H9 (cell line): Measurements from ENCODE around the gene NEUROD4. TPM values are rescaled to one million over a fixed set of nuclear protein-coding genes. Genes with fewer than 3 reads are reported as not detected.

Source experiments
- DNase-seq: peaks from one replicate; pipeline ENCODE4 v3.0.0-alpha.2; 2017
- H2AFZ ChIP-seq: one replicate; pipeline ENCODE4 v1.6.1; 2013; ENCODE audit warnings: mild to moderate bottlenecking, low read length, control low read depth, moderate library complexity
- H2AK5ac ChIP-seq: 2 replicates; pipeline ENCODE4 v1.6.1; 2013; ENCODE audit warnings: low read length, control low read depth, mixed read lengths; ENCODE audit not compliant: insufficient read length
- H2BK120ac ChIP-seq: one replicate; pipeline ENCODE4 v1.6.1; 2013; ENCODE audit warnings: low read depth, mild to moderate bottlenecking, low read length, control low read depth, inconsistent platforms; ENCODE audit not compliant: poor library complexity, severe bottlenecking
- H2BK12ac ChIP-seq: 2 replicates; pipeline ENCODE4 v1.6.1; 2013; ENCODE audit warnings: low read length, control low read depth, mixed read lengths, low read depth; ENCODE audit not compliant: insufficient read length
- H2BK15ac ChIP-seq: 2 replicates; pipeline ENCODE4 v1.6.1; 2013; ENCODE audit warnings: low read depth, low read length, control low read depth
- H2BK20ac ChIP-seq: one replicate; pipeline ENCODE4 v1.6.1; 2013; ENCODE audit warnings: low read depth, mild to moderate bottlenecking, low read length, control low read depth, inconsistent platforms; ENCODE audit not compliant: poor library complexity, severe bottlenecking
- H2BK5ac ChIP-seq: 2 replicates; pipeline ENCODE4 v1.6.1; 2013; ENCODE audit warnings: low read length, control low read depth, mixed read lengths; ENCODE audit not compliant: insufficient read length
- H3K14ac ChIP-seq: 2 replicates; pipeline ENCODE4 v1.6.1; 2013; ENCODE audit warnings: low read length, control low read depth; ENCODE audit not compliant: insufficient read depth
- H3K18ac ChIP-seq: 2 replicates; pipeline ENCODE4 v1.6.1; 2013; ENCODE audit warnings: low read depth, mild to moderate bottlenecking, mixed read lengths, low read length, control low read depth; ENCODE audit not compliant: insufficient read length
- H3K23ac ChIP-seq: 2 replicates; pipeline ENCODE4 v1.6.1; 2013; ENCODE audit warnings: low read length, control low read depth, mixed read lengths, low read depth; ENCODE audit not compliant: insufficient read length
- H3K23me2 ChIP-seq: 2 replicates; pipeline ENCODE4 v1.6.1; 2013; ENCODE audit warnings: low read depth, mild to moderate bottlenecking, mixed read lengths, low read length, control low read depth; ENCODE audit not compliant: insufficient read length, poor library complexity, severe bottlenecking
- H3K27ac ChIP-seq: 2 replicates; pipeline ENCODE4 v1.5.1; 2013; ENCODE audit warnings: low read length, control low read depth, mixed read lengths, low read depth; ENCODE audit not compliant: insufficient read length
- H3K27me3 ChIP-seq: 2 replicates; pipeline ENCODE4 v1.6.1; 2013; ENCODE audit warnings: low read length, control low read depth, inconsistent platforms; ENCODE audit not compliant: insufficient read depth
- H3K4ac ChIP-seq: 2 replicates; pipeline ENCODE4 v1.6.1; 2013; ENCODE audit warnings: low read depth, mild to moderate bottlenecking, control low read depth, inconsistent platforms, low read length, moderate library complexity
- H3K4me1 ChIP-seq: 2 replicates; pipeline ENCODE4 v1.6.1; 2013; ENCODE audit warnings: low read length, control low read depth, inconsistent platforms; ENCODE audit not compliant: insufficient read depth
- H3K4me2 ChIP-seq: 2 replicates; pipeline ENCODE4 v1.6.1; 2013; ENCODE audit warnings: low read length, control low read depth, mixed read lengths; ENCODE audit not compliant: insufficient read length, insufficient read depth
- H3K56ac ChIP-seq: 2 replicates; pipeline ENCODE4 v1.6.1; 2013; ENCODE audit warnings: low read depth, mild to moderate bottlenecking, mixed read lengths, low read length, control low read depth; ENCODE audit not compliant: insufficient read length
- H3K79me1 ChIP-seq: 2 replicates; pipeline ENCODE4 v1.6.1; 2013; ENCODE audit warnings: low read depth, mild to moderate bottlenecking, moderate library complexity, low read length, control low read depth, inconsistent platforms; ENCODE audit not compliant: insufficient read depth, poor library complexity, severe bottlenecking
- H3K79me2 ChIP-seq: 2 replicates; pipeline ENCODE4 v1.6.1; 2013; ENCODE audit warnings: low read length, control low read depth, inconsistent platforms; ENCODE audit not compliant: insufficient read depth
- H3K9ac ChIP-seq: 2 replicates; pipeline ENCODE4 v1.6.1; 2013; ENCODE audit warnings: low read length, control low read depth, mixed read lengths; ENCODE audit not compliant: insufficient read length; ENCODE audit errors: extremely low read depth
- H3K9me3 ChIP-seq: one replicate; pipeline ENCODE4 v1.6.1; 2013; ENCODE audit warnings: low read depth, low read length, inconsistent platforms; ENCODE audit not compliant: control insufficient read depth
- H3T11ph ChIP-seq: one replicate; pipeline ENCODE4 v1.6.1; 2013; ENCODE audit warnings: mild to moderate bottlenecking, low read length, control low read depth, inconsistent platforms
- H4K20me1 ChIP-seq: one replicate; pipeline ENCODE4 v1.6.1; 2013; ENCODE audit not compliant: control insufficient read depth, insufficient read length, insufficient read depth
- H4K5ac ChIP-seq: 2 replicates; pipeline ENCODE4 v1.6.1; 2013; ENCODE audit warnings: low read depth, mild to moderate bottlenecking, mixed read lengths, low read length, control low read depth; ENCODE audit not compliant: insufficient read length
- H4K8ac ChIP-seq: replicated peaks from 2 replicates; pipeline ENCODE4 v1.6.1; 2013; ENCODE audit warnings: low read length, control low read depth, mixed read lengths, low read depth; ENCODE audit not compliant: insufficient read length
- H4K91ac ChIP-seq: 2 replicates; pipeline ENCODE4 v1.6.1; 2013; ENCODE audit warnings: low read depth, mild to moderate bottlenecking, moderate library complexity, mixed read lengths, low read length, control low read depth; ENCODE audit not compliant: insufficient read length
- H3K27ac Mint-ChIP-seq, 3 experiments: 2 replicates in 2 of 3; 3 replicates in 1 of 3; pipeline ENCODE4 v1.8.0; 2020 to 2021; ENCODE audit warnings: mixed read lengths in 3 of 3, mild to moderate bottlenecking in 1 of 3, moderate library complexity in 1 of 3
- H3K27me3 Mint-ChIP-seq: 2 replicates; pipeline ENCODE4 v1.8.0; 2021; ENCODE audit warnings: low read depth, mild to moderate bottlenecking, moderate library complexity, mixed read lengths
- H3K36me3 Mint-ChIP-seq, 3 experiments: 2 replicates in 2 of 3; 3 replicates in 1 of 3; pipeline ENCODE4 v1.8.0; 2020 to 2021; ENCODE audit warnings: low read depth in 3 of 3, mixed read lengths in 3 of 3; ENCODE audit not compliant: insufficient read depth in 1 of 3
- H3K4me1 Mint-ChIP-seq, 2 experiments: 2 replicates each; pipeline ENCODE4 v1.8.0; 2020; ENCODE audit warnings: mixed read lengths in 2 of 2
- H3K4me3 Mint-ChIP-seq, 2 experiments: 2 replicates in 1 of 2; 3 replicates in 1 of 2; pipeline ENCODE4 v1.8.0; 2020 to 2021; ENCODE audit warnings: mild to moderate bottlenecking in 2 of 2, mixed read lengths in 2 of 2, moderate library complexity in 1 of 2
- H3K9me3 Mint-ChIP-seq, 2 experiments: 2 replicates in 1 of 2; 3 replicates in 1 of 2; pipeline ENCODE4 v1.8.0; 2020; ENCODE audit warnings: mild to moderate bottlenecking in 2 of 2, mixed read lengths in 2 of 2, moderate library complexity in 1 of 2
- CTCF ChIP-seq: fragments of 200-600 bp; sonication (generic); conservative IDR thresholded peaks from 3 replicates; pipeline ENCODE4 v1.8.0; 2021; ENCODE audit warnings: antibody characterized with exemption, mild to moderate bottlenecking
- WGBS: extraction: QIAGEN DNeasy Blood & Tissue Kit; methylation state at CpG from one replicate; pipeline ENCODE4 v1.1.7; 2013; ENCODE audit warnings: missing lambda C conversion rate, low lambda C conversion rate, mixed read lengths; ENCODE audit not compliant: insufficient read length; ENCODE audit errors: extremely low coverage; 5-methylcytosine and 5-hydroxymethylcytosine counted together
- total RNA-seq: library from RNA; stranded (reverse); gene quantifications from 2 replicates; pipeline ENCODE4 v1.2.1, GENCODE V29; 2021

Gene NEUROD4
- total RNA-seq, 1 experiment from 2014 or later = not detected

GRCh38 chr12:55025508-55025907 is 5.7 kb downstream of the NEUROD4 start:
- no peaks in the 10 kb centered on the region for H3K9me3 Mint-ChIP-seq
- no peak overlapping the region for H3K14ac ChIP-seq
- no peak overlapping the region for H3K4me3 Mint-ChIP-seq
- no peak overlapping the region for H3K4me2 ChIP-seq
- no peak overlapping the region for H3K27ac Mint-ChIP-seq
- no peaks in the 10 kb centered on the region for H4K20me1 ChIP-seq
- no peaks in the 10 kb centered on the region for H3K79me1 ChIP-seq
- no peaks in the 10 kb centered on the region for H3K79me2 ChIP-seq
- no peak overlapping the region for H4K91ac ChIP-seq
- H3K4ac ChIP-seq = no peak overlapping the region
- H2BK120ac ChIP-seq = no peak overlapping the region
- no peaks in the 10 kb centered on the region for H3K23me2 ChIP-seq
- H3K27me3 Mint-ChIP-seq = peaks cover 45% of the 10 kb centered on the region
- H4K5ac ChIP-seq = no peak overlapping the region
- TF ChIP-seq CTCF = no peak
- no peak overlapping the region for H2BK15ac ChIP-seq
- H2BK12ac ChIP-seq = no peak overlapping the region
- H3T11ph ChIP-seq = no peak overlapping the region
- no peak overlapping the region for H4K8ac ChIP-seq
- H3K18ac ChIP-seq = no peak overlapping the region
- no peak overlapping the region for H3K56ac ChIP-seq
- no peaks in the 10 kb centered on the region for H3K27me3 ChIP-seq
- H3K9me3 ChIP-seq = no peaks in the 10 kb centered on the region
- H3K4me1 ChIP-seq = no peaks in the 10 kb centered on the region
- H3K27ac ChIP-seq = no peak overlapping the region
- no CpG with 5 or more reads among the region's 2 CpGs for WGBS
- no peak overlapping the region for H2BK5ac ChIP-seq
- H3K36me3 Mint-ChIP-seq = no peaks in the 10 kb centered on the region
- DNase-seq = no peak
- H3K23ac ChIP-seq = no peak overlapping the region
- H3K4me1 Mint-ChIP-seq = no peaks in the 10 kb centered on the region
- H2AK5ac ChIP-seq = no peak overlapping the region
- H3K9ac ChIP-seq = no peak overlapping the region
- H2AFZ ChIP-seq = no peak overlapping the region
- H2BK20ac ChIP-seq = no peak overlapping the region
